ENCODE data around the gene RELA. TPM values are rescaled to one million over a fixed set of nuclear protein-coding genes. Genes with fewer than 3 reads are reported as not detected.
A peak's percentile ranks its signal among the peaks of the same experiment; 100 is the strongest.
"Not testable (repeated sequence)": the region's sequence is repeated elsewhere in the genome, so short reads cannot be mapped to it uniquely, and the experiment has no call there.

RELA gene
- total and polyA plus RNA-seq, 2 experiments from 2014 or later, result 38.4 to 67.8 TPM

- 0 out of 2 replicates have a peak overlapping the region, but pooled peaks have one; percentile 49 for H2AFZ ChIP-seq
- DNase-seq, result peak; percentile 64
These were observed 393 bp downstream of the RELA start for GRCh38 chr11:65662247-65662798.

GRCh38 chr11:65661599-65662246, 993 bp downstream of the RELA start:
- Histone ChIP-seq H3K27ac (peak overlapping the region; percentile 94), H3K36me3 (ENCODE audit: low read depth) (peaks cover 30% of the 10 kb centered on the region; the same call in 1 of the 2 replicates), H3F3A (ENCODE audit: insufficient read depth) (peaks cover 29% of the 10 kb centered on the region; the same call in 1 of the 2 replicates), H3K9ac (peak overlapping the region; percentile 94), H3K4me1 (ENCODE audit: insufficient read depth) (peaks cover 10% of the 10 kb centered on the region), H3K9me2 (ENCODE audit: insufficient read depth) (no peaks in the 10 kb centered on the region), H3K79me2 (ENCODE audit: insufficient read depth) (peaks cover 59% of the 10 kb centered on the region), H3K9me3 (ENCODE audit: low read depth) (no peaks in the 10 kb centered on the region), H3K4me2 (ENCODE audit: unreplicated experiment) (peak overlapping the region; percentile 96), H3K27me3 (replicated peaks; ENCODE audit: insufficient read depth) (no peaks in the 10 kb centered on the region), H2AFZ (no peak overlapping the region), H4K20me1 (ENCODE audit: insufficient read depth) (no peaks in the 10 kb centered on the region), H3K4me3 (peak overlapping the region; percentile 98)
- DNase-seq, result no peak
- in situ Hi-C loops (cut with MboI), result no loop called here
- TF ChIP-seq EZH2phosphoT487 (IDR thresholded peaks at IDR 0.05; ENCODE audit: insufficient read depth, low read depth) (no peak), EZH2 (IDR thresholded peaks at IDR 0.05; ENCODE audit: insufficient read depth, poor library complexity, severe bottlenecking) (no peak)
- WGBS, 2 experiments (ENCODE audit: low coverage in 1 of 2, low lambda C conversion rate in 2 of 2, missing lambda C conversion rate in 2 of 2), result 53 to 62% methylated on average over 24 to 25 of the region's 25 CpGs

More at GRCh38 chr11:65662247-65662798, 393 bp downstream of the RELA start:
- peaks cover 24% of the 10 kb centered on the region; the same call in 1 of the 2 replicates for H3F3A ChIP-seq (ENCODE audit: insufficient read depth)
- peak overlapping the region; percentile 96 for H3K4me2 ChIP-seq (ENCODE audit: unreplicated experiment)
- H3K27me3 ChIP-seq (replicated peaks; ENCODE audit: insufficient read depth), result no peaks in the 10 kb centered on the region
- peak overlapping the region; percentile 94 for H3K9ac ChIP-seq
- no peaks in the 10 kb centered on the region for H3K9me2 ChIP-seq (ENCODE audit: insufficient read depth)
- H4K20me1 ChIP-seq (ENCODE audit: insufficient read depth), result no peaks in the 10 kb centered on the region
- TF ChIP-seq EZH2phosphoT487 (IDR thresholded peaks at IDR 0.05; ENCODE audit: insufficient read depth, low read depth) (no peak), EZH2 (IDR thresholded peaks at IDR 0.05; ENCODE audit: insufficient read depth, poor library complexity, severe bottlenecking) (no peak)
- peak overlapping the region; percentile 94 for H3K27ac ChIP-seq
- H3K9me3 ChIP-seq (ENCODE audit: low read depth), result no peaks in the 10 kb centered on the region
- peaks cover 10% of the 10 kb centered on the region for H3K4me1 ChIP-seq (ENCODE audit: insufficient read depth)
- in situ Hi-C loops (cut with MboI), result no loop called here
- peaks cover 53% of the 10 kb centered on the region for H3K79me2 ChIP-seq (ENCODE audit: insufficient read depth)
- 1% methylated on average over 8 to 29 of the region's 29 CpGs for WGBS, 2 experiments (ENCODE audit: low coverage in 1 of 2, low lambda C conversion rate in 2 of 2, missing lambda C conversion rate in 2 of 2)
- H3K36me3 ChIP-seq (ENCODE audit: low read depth), result peaks cover 29% of the 10 kb centered on the region; the same call in 1 of the 2 replicates
- peak overlapping the region; percentile 98 for H3K4me3 ChIP-seq

GRCh38 chr11:65660908-65661307, 1.8 kb downstream of the RELA start:
- DNase-seq; H3K4me3 ChIP-seq; H2AFZ ChIP-seq; H4K20me1 ChIP-seq (ENCODE audit: insufficient read depth); H3K27me3 ChIP-seq (replicated peaks; ENCODE audit: insufficient read depth); H3K27ac ChIP-seq; in situ Hi-C loops (cut with MboI); H3K9me2 ChIP-seq (ENCODE audit: insufficient read depth); H3K9me3 ChIP-seq (ENCODE audit: low read depth): not testable (repeated sequence)
- H3K79me2 ChIP-seq (ENCODE audit: insufficient read depth), result peaks cover 67% of the 10 kb centered on the region
- H3K9ac ChIP-seq, result peak overlapping the region; percentile 94
- H3K4me2 ChIP-seq (ENCODE audit: unreplicated experiment), result peak overlapping the region; percentile 96
- H3K4me1 ChIP-seq (ENCODE audit: insufficient read depth), result peaks cover 10% of the 10 kb centered on the region
- peaks cover 35% of the 10 kb centered on the region; the same call in 1 of the 2 replicates for H3F3A ChIP-seq (ENCODE audit: insufficient read depth)
- peaks cover 37% of the 10 kb centered on the region; the same call in 1 of the 2 replicates for H3K36me3 ChIP-seq (ENCODE audit: low read depth)
- 95 to 97% methylated on average over 9 of the region's 9 CpGs for WGBS, 2 experiments (ENCODE audit: low coverage in 1 of 2, low lambda C conversion rate in 2 of 2, missing lambda C conversion rate in 2 of 2)

- Histone ChIP-seq H3K9me3 (ENCODE audit: low read depth) (no peaks in the 10 kb centered on the region), H3K4me1 (ENCODE audit: insufficient read depth) (peaks cover 10% of the 10 kb centered on the region), H3K4me3 (no peak overlapping the region), H3F3A (ENCODE audit: insufficient read depth) (peaks cover 44% of the 10 kb centered on the region), H3K9me2 (ENCODE audit: insufficient read depth) (no peaks in the 10 kb centered on the region), H3K4me2 (ENCODE audit: unreplicated experiment) (no peak overlapping the region), H4K20me1 (ENCODE audit: insufficient read depth) (no peaks in the 10 kb centered on the region), H2AFZ (no peak overlapping the region), H3K27me3 (replicated peaks; ENCODE audit: insufficient read depth) (no peaks in the 10 kb centered on the region), H3K9ac (0 out of 2 replicates have a peak overlapping the region, but pooled peaks have one; percentile 16), H3K27ac (no peak overlapping the region), H3K36me3 (ENCODE audit: low read depth) (peaks cover 44% of the 10 kb centered on the region; the same call in 1 of the 2 replicates), H3K79me2 (ENCODE audit: insufficient read depth) (peaks cover 67% of the 10 kb centered on the region)
- no peak for DNase-seq
- WGBS, 2 experiments (ENCODE audit: low coverage in 1 of 2, low lambda C conversion rate in 2 of 2, missing lambda C conversion rate in 2 of 2), result 89 to 92% methylated on average over 9 of the region's 9 CpGs
- no peak for TF ChIP-seq EZH2phosphoT487 (IDR thresholded peaks at IDR 0.05; ENCODE audit: insufficient read depth, low read depth)
- in situ Hi-C loops (cut with MboI), result no loop called here
These were observed 2.7 kb downstream of the RELA start for GRCh38 chr11:65660038-65660437.

All from GM23248 (cell line).